HG02610 (cell line): ENCODE results near the gene FBXL13.
"Not testable (repeated sequence)": the region's sequence is repeated elsewhere in the genome, so short reads cannot be mapped to it uniquely, and the experiment has no call there.

Experiments
- ATAC-seq: cut with Tn5 transposase; IDR thresholded peaks from one replicate; pipeline ENCODE4 v1.9.1; 2021; ENCODE audit warnings: mild to moderate bottlenecking, moderate library complexity; ENCODE audit not compliant: unreplicated experiment

The FBXL13 gene

GRCh38 chr7:102942868-102943267 is 131.7 kb downstream of the FBXL13 start:
- no peak for ATAC-seq

GRCh38 chr7:102942181-102942866 is 132.3 kb downstream of the FBXL13 start:
- no peak for ATAC-seq

GRCh38 chr7:102938679-102939078 is 135.9 kb downstream of the FBXL13 start:
- no peak for ATAC-seq

DNA sequence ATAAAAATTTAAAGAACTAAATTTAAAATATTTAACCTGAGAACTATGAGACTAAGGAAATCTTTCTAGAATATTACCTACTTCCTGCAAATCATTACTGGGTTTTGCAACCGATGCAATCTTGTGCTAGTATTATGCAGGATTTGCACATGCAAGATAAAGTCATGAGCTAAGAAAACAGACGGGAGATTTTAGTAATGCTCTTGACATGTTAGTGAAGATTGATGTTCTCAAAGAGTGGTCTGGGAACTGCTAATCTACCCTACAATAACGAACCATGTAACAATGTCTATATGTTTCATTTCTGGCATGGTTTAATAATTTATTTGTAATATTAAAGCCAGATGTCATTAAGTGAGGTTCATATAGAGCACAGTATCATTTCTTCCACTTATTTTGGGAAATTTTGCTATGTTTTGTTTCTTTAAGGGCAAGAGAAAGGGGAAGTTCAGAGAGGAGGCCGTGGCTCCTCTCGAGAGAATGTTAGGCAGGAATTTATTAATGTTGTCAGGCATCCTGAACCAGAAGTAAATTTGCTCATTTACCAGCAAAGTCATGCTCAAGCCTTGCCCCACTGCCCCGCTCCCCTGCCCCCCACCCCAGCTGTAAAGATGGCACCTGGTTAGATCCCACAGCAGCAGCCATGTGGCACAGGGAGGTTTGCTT is 139.0 kb downstream of the FBXL13 start:
- ATAC-seq, result no peak

DNA sequence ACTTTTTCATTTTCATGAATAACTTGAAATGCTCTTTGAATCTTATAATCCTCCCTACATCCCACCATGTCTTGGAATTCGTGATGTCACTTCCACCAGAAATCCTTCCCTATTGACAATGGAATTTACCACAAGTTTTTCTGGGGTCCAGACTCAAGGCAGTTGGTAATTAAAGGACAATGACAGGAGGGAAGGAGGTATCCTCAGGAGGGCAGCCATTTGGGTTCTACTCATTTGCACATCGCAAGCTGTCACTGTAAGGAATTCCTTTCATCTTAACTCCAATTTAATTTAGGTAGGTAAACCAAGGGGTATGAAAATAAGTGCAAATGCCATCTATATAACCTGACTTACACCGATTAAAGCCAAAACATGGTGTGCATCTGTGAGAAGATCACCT is 139.9 kb downstream of the FBXL13 start:
- ATAC-seq, result no peak

- no peak for ATAC-seq
Observed at GRCh38 chr7:102934239-102934638, 140.4 kb downstream of the FBXL13 start.

DNA sequence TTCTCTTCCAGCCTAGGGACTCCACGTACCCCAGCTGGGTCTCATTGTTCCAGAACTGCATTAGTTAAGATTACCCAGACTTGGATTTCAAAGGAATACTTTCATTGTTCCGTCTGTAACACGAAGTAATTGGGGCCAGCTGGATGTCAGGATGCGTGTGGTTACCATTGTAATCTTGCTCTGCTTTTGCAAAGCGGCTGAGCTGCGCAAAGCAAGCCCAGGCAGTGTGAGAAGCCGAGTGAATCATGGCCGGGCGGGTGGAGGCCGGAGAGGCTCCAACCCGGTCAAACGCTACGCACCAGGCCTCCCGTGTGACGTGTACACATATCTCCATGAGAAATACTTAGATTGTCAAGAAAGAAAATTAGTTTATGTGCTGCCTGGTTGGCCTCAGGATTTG is 140.8 kb downstream of the FBXL13 start:
- no peak for ATAC-seq

DNA sequence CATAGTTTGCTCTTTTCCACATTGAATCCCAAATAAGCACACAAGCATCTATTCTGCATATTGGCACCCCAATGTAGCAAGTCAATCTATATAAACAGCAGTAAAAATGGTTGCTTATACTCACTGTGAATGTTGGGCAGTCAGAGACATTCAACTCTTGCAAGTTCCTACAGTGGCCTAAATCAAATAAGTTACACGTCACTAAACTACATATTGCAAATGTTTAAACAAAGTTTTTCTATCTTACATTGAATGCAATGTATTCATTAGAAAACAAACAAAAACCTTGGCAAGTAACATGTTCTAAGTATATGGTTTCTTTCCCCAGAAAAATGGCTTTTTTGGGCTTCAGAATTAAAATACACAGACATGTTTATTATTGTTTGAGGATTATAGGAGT is 142.8 kb downstream of the FBXL13 start:
- ATAC-seq, result no peak

- ATAC-seq, result no peak
Observed at GRCh38 chr7:102927312-102927933, 147.2 kb downstream of the FBXL13 start.

GRCh38 chr7:102926783-102927140 is 147.8 kb downstream of the FBXL13 start:
- ATAC-seq, result no peak

GRCh38 chr7:102925976-102926782 is 148.4 kb downstream of the FBXL13 start:
- ATAC-seq, result no peak

GRCh38 chr7:102918845-102919244 is 155.8 kb downstream of the FBXL13 start:
- no peak for ATAC-seq

DNA sequence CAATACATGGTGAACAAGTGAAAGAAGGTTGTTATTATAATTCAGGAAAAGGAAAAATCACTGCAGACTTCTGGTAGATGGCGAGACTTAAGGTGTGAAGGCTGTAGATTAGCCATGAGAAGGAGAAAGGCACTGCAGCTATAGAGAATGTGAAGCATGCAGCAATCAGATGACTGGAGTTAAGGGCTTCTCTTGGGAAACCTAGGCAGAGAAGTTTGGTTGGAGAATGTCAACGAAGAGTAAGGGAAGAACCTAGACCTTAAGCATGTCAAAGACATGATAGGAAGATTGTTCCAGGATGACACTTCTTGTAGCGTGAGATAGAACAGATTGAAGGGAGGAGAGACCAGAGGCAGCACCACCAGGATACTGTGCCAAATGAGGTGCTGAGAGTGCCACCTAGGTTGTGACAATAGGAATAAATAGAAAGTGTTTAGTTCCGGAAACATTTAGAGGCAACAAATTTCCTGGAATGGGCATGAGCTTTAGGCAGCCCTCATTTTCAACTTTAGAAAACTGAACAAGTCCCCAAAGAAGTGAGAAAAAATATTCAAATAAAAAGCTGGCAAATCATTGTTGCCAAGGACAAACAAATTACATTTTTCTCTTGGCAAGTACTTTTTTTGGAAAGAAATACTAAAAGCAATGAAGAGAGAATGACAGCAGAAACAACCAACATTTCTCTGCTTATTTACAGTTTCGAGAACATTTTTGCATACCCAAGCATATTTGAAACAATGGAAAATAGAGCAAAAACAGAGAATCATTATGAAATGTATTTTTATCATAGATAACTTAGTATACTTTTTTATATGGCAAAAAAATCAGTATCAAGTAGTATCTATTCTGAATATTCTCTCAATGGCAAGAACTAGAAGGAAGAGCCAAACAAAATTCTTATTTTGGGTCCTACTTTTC is 156.9 kb downstream of the FBXL13 start:
- ATAC-seq, result no peak

DNA sequence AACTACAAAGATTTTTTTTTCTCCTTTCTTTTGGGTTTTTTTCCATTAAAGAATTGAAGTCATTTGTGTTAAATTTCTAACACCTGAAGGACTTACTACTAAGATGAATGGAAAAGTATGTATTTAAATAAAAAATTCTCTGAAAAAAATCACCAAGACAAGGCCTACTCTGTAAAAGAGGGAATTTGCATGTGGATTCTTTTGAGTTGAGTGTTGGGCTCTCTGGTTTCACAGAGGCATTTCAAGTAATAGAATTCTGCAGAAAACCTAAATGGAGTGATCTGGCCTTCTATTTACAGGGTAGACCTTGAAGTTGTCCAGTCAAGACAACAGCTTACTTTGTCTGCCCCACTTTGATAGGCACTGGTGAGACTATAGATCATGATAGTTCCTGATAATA is 157.7 kb downstream of the FBXL13 start:
- ATAC-seq, result no peak

DNA sequence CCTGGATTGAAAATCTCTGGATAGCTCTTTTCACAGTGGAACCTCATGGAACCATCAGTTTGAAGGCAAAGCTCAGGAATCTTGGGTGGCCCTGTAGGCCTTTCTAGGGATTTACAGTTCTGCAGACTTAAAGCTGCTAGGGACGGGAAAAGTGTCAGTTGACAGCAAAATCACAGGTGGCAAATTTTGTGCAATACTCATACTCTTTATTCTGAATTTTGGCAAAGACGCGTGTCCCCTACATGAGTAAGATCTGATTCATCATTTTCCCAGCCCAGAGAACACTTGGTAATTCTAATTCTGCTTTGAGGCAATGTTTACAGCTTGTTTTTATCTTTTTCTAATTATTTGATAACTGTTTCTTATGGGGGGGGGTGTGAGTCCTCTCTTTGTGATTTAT is 158.2 kb downstream of the FBXL13 start:
- ATAC-seq, result no peak

GRCh38 chr7:102914585-102914984 is 160.0 kb downstream of the FBXL13 start:
- ATAC-seq, result no peak

- ATAC-seq, result no peak
Observed at GRCh38 chr7:102913826-102914225, 160.8 kb downstream of the FBXL13 start.

GRCh38 chr7:102912742-102913141 is 161.9 kb downstream of the FBXL13 start, which contains the start of gene LRRC17:
Gene LRRC17 (plus strand): TSS chr7:102913000. CDS start chr7:102933914, 20,914 bp downstream.
- ATAC-seq, result no peak

GRCh38 chr7:102908676-102909075 is 165.9 kb downstream of the FBXL13 start:
- no peak for ATAC-seq

GRCh38 chr7:102903576-102903975 is 171.0 kb downstream of the FBXL13 start:
- ATAC-seq, result not testable (repeated sequence)
